Thyroid gland (tissue), 4 donors: ENCODE results near the gene UBXN7. TPM values are rescaled to one million over a fixed set of nuclear protein-coding genes. Genes with fewer than 3 reads are reported as not detected.

ENCODE experiments used
- DNase-seq, 2 donors: peaks; one replicate each; pipeline ENCODE4 v3.0.0-alpha.2; 2019
- H3K27ac ChIP-seq, 3 donors: fragments of 200-600 bp; sonication (generic); 1 replicate in 2 of 3; 2 replicates in 1 of 3; pipeline ENCODE4 v1.5.1; 2016 to 2019; ENCODE audit warnings: mild to moderate bottlenecking in 1 of 3, moderate library complexity in 1 of 3
- H3K27me3 ChIP-seq: fragments of 200-600 bp; sonication (generic); one replicate; pipeline ENCODE4 v1.5.1; 2019
- H3K36me3 ChIP-seq, 2 donors: fragments of 200-600 bp; sonication (generic); one replicate each; pipeline ENCODE4 v1.5.1; 2016 to 2019
- H3K4me1 ChIP-seq, 2 donors: fragments of 200-600 bp; sonication (generic); one replicate each; pipeline ENCODE4 v1.5.1; 2017 to 2019
- H3K4me3 ChIP-seq, 3 donors: fragments of 200-600 bp; sonication (generic); replicated peaks in 1 of 3; 1 replicate in 2 of 3; 2 replicates in 1 of 3; pipeline ENCODE4 v1.5.1; 2016; ENCODE audit warnings: mild to moderate bottlenecking in 1 of 3
- H3K9me3 ChIP-seq: fragments of 200-600 bp; sonication (generic); one replicate; pipeline ENCODE4 v1.5.1; 2017
- CTCF ChIP-seq, 6 experiments: fragments of 200-600 bp in 3 of 6; fragments of 450-650 bp in 3 of 6; sonication (generic) in 3 of 6; IDR thresholded peaks; one replicate each; pipeline ENCODE4 v1.5.1; 2016 to 2019; ENCODE audit warnings: antibody characterized with exemption in 6 of 6, mild to moderate bottlenecking in 2 of 6, inconsistent platforms in 1 of 6, moderate library complexity in 1 of 6
- POLR2A ChIP-seq, 2 donors: fragments of 450-650 bp; IDR thresholded peaks; one replicate each; pipeline ENCODE4 v1.6.1; 2017; ENCODE audit warnings: antibody characterized with exemption in 2 of 2, mild to moderate bottlenecking in 2 of 2, moderate library complexity in 1 of 2
- WGBS, 2 donors: methylation state at CpG; one replicate each; pipeline ENCODE4 v1.1.5; 2017; 5-methylcytosine and 5-hydroxymethylcytosine counted together
- intact Hi-C: fragments of 100-400 bp; cut with DNase I; formaldehyde crosslinking; loops from one replicate; pipeline ENCODE4 v1.15.1; 2023
- total RNA-seq, 4 donors: library from RNA; depleted of rRNA; stranded (reverse); fragments of >200 nt; gene quantifications; one replicate each; pipeline ENCODE4 v1.2.3, GENCODE V29; 2016

The UBXN7 gene
- total RNA-seq, 4 donors from 2014 or later = 16.8 to 38.4 (median 23.2) TPM

- DNase-seq = peak; percentile 11 to 17
- Histone ChIP-seq H3K4me1 (no peaks in the 10 kb centered on the region), H3K27me3 (no peaks in the 10 kb centered on the region), H3K27ac (no peak overlapping the region), H3K36me3 (no peaks in the 10 kb centered on the region), H3K4me3 (no peak overlapping the region), H3K9me3 (no peaks in the 10 kb centered on the region)
- no peak for TF ChIP-seq CTCF (IDR thresholded peaks at IDR 0.05)
- TF ChIP-seq POLR2A (IDR thresholded peaks at IDR 0.05) = no peak
- intact Hi-C loops = no loop called here
- 66 to 69% methylated on average over 8 of the region's 8 CpGs for WGBS, 2 donors
Measured at GRCh38 chr3:196332168-196332567, 100.1 kb downstream of the UBXN7 start.

- no peak overlapping the region for H3K27ac ChIP-seq
- no peaks in the 10 kb centered on the region for H3K4me1 ChIP-seq
- TF ChIP-seq CTCF (IDR thresholded peaks at IDR 0.05) (no peak), POLR2A (IDR thresholded peaks at IDR 0.05) (no peak)
- H3K27me3 ChIP-seq = no peaks in the 10 kb centered on the region
- H3K9me3 ChIP-seq = no peaks in the 10 kb centered on the region
- no peaks in the 10 kb centered on the region for H3K36me3 ChIP-seq
- no peak for DNase-seq
- no peak overlapping the region for H3K4me3 ChIP-seq
- intact Hi-C loops = no loop called here
- 28 to 32% methylated on average over 6 of the region's 6 CpGs for WGBS, 2 donors
Measured at GRCh38 chr3:196327405-196327804, 104.8 kb downstream of the UBXN7 start.

GRCh38 chr3:196326936-196327335 is 105.3 kb downstream of the UBXN7 start:
- H3K9me3 ChIP-seq = no peaks in the 10 kb centered on the region
- no peak for TF ChIP-seq POLR2A (IDR thresholded peaks at IDR 0.05)
- no peak for TF ChIP-seq CTCF (IDR thresholded peaks at IDR 0.05)
- H3K27ac ChIP-seq = no peak overlapping the region
- 55 to 57% methylated on average over 9 of the region's 9 CpGs for WGBS, 2 donors
- no peaks in the 10 kb centered on the region for H3K36me3 ChIP-seq
- no peaks in the 10 kb centered on the region for H3K27me3 ChIP-seq
- no peak for DNase-seq
- H3K4me1 ChIP-seq = no peaks in the 10 kb centered on the region
- intact Hi-C loops = no loop called here
- H3K4me3 ChIP-seq = no peak overlapping the region

GRCh38 chr3:196323691-196324090 is 108.5 kb downstream of the UBXN7 start:
- Histone ChIP-seq H3K27ac (no peak overlapping the region), H3K4me3 (no peak overlapping the region), H3K9me3 (no peaks in the 10 kb centered on the region), H3K36me3 (no peaks in the 10 kb centered on the region), H3K27me3 (no peaks in the 10 kb centered on the region), H3K4me1 (no peaks in the 10 kb centered on the region)
- no peak for TF ChIP-seq POLR2A (IDR thresholded peaks at IDR 0.05)
- TF ChIP-seq CTCF (IDR thresholded peaks at IDR 0.05) = no peak
- no peak for DNase-seq
- 69 to 73% methylated on average over 11 of the region's 11 CpGs for WGBS, 2 donors
- intact Hi-C loops = no loop called here

GRCh38 chr3:196323016-196323415 is 109.2 kb downstream of the UBXN7 start:
- Histone ChIP-seq H3K4me3 (no peak overlapping the region), H3K9me3 (no peaks in the 10 kb centered on the region), H3K27ac (no peak overlapping the region), H3K27me3 (no peaks in the 10 kb centered on the region), H3K4me1 (no peaks in the 10 kb centered on the region), H3K36me3 (no peaks in the 10 kb centered on the region)
- intact Hi-C loops = no loop called here
- TF ChIP-seq POLR2A (IDR thresholded peaks at IDR 0.05) = no peak
- no peak for TF ChIP-seq CTCF (IDR thresholded peaks at IDR 0.05)
- WGBS, 2 donors = 92 to 97% methylated on average over 4 of the region's 4 CpGs
- no peak for DNase-seq
